BE2C (cell line): Measurements from ENCODE around the gene POLRMT.

Experiments used
- DNase-seq: peaks from one replicate; pipeline ENCODE4 v3.0.0-alpha.2; 2020
- H3K27me3 ChIP-seq: fragments of 250-450 bp; sonication (Bioruptor Pico); 2 replicates; pipeline ENCODE4 v1.5.1; 2020; ENCODE audit warnings: mild to moderate bottlenecking
- H3K36me3 ChIP-seq: fragments of 250-450 bp; sonication (Bioruptor Pico); 2 replicates; pipeline ENCODE4 v1.5.1; 2020; ENCODE audit warnings: mild to moderate bottlenecking
- H3K4me1 ChIP-seq: fragments of 250-450 bp; sonication (Bioruptor Pico); 2 replicates; pipeline ENCODE4 v1.5.1; 2020
- H3K4me3 ChIP-seq: 2 replicates; pipeline ENCODE4 v1.5.1; 2011; ENCODE audit warnings: low read depth, low read length
- H3K9me3 ChIP-seq: fragments of 250-450 bp; sonication (Bioruptor Pico); 2 replicates; pipeline ENCODE4 v1.5.1; 2020
- CTCF ChIP-seq: IDR thresholded peaks from 2 replicates; pipeline ENCODE4 v1.5.1; 2012; ENCODE audit warnings: mild to moderate bottlenecking, low read depth, low read length

POLRMT gene

DNA sequence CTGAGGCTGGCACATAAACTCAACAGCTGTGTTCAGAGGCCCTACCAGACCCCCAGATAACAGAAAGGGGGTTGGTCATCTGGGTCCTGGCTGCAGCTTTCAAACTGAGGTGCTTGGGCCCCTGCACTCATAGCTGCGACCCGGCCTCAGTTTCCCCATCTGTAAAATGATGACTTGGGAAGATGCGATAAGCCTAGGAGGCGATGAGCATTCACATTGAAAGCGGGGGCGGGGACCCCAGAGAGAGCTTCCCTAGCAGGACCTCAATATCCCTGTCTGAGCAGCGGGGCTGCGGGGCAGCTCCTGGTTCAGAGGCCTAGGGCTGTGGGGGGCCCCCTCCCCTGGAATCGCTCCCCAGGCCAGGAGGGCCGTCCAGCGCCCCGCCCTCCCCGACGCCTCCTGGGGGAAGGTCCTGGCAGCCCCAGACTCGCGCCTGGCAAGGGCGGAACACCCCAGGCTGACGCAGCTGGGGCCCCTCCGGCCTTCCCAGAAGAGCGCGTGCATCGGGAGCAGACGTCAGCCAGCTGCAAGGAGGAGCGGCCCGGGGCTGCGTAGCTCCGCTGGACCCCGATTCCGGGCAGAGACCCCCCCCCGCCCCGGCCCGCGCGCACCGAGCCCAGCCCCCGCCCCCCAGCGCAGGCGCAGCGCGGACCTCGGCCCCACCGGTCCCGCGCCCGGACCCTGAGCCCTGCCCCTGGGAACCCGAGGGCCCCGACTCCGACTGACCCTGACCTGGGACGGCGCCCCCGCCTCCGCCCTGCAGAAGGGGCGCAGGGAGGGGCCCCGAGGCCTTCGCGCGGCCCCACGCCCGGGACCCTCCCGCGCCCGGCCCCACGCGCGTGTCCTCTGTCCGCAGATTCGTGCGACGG, 46.3 kb upstream of the POLRMT start:
- Histone ChIP-seq H3K4me3 (peak overlapping the region; percentile 49), H3K4me1 (no peaks in the 10 kb centered on the region), H3K27me3 (peaks cover 25% of the 10 kb centered on the region), H3K9me3 (no peaks in the 10 kb centered on the region; the same call in 1 of the 2 replicates), H3K36me3 (no peaks in the 10 kb centered on the region)
- no peak for TF ChIP-seq CTCF
- DNase-seq, result peak; percentile 53

- no peak for DNase-seq
- Histone ChIP-seq H3K9me3 (no peaks in the 10 kb centered on the region; the same call in 1 of the 2 replicates), H3K36me3 (no peaks in the 10 kb centered on the region), H3K27me3 (peaks cover 25% of the 10 kb centered on the region), H3K4me3 (no peak overlapping the region), H3K4me1 (no peaks in the 10 kb centered on the region)
- no peak for TF ChIP-seq CTCF
Measured at GRCh38 chr19:678791-679388, 45.6 kb upstream of the POLRMT start.

GRCh38 chr19:677601-678436, 44.5 kb upstream of the POLRMT start:
- no peaks in the 10 kb centered on the region for H3K36me3 ChIP-seq
- no peak for TF ChIP-seq CTCF
- H3K9me3 ChIP-seq, result no peaks in the 10 kb centered on the region; the same call in 1 of the 2 replicates
- no peak for DNase-seq
- H3K4me3 ChIP-seq, result no peak overlapping the region
- H3K4me1 ChIP-seq, result no peaks in the 10 kb centered on the region
- H3K27me3 ChIP-seq, result peaks cover 25% of the 10 kb centered on the region

DNA sequence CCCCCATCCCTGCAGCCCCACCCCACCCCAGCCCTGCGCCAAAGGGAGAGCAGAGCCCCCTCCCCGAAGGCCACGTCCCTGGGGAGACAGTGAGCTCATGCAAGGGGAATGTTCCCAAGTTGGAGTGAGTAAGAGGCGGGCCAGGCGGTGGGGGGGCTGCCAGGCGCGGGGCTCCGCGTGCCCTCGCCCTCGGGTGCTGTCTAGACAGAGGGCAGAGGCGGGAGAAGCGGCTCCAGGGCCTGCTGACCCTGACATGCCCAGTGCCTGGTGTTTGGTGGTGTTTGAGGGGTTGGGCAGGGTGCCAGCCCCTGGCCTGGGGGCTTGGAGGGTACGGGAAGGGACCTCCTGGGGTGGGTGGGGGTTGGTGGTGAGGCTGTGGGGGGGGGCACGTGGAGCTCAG, 43.9 kb upstream of the POLRMT start:
- H3K9me3 ChIP-seq, result no peaks in the 10 kb centered on the region; the same call in 1 of the 2 replicates
- no peak overlapping the region for H3K4me3 ChIP-seq
- H3K27me3 ChIP-seq, result peaks cover 25% of the 10 kb centered on the region
- H3K36me3 ChIP-seq, result no peaks in the 10 kb centered on the region
- DNase-seq, result no peak
- H3K4me1 ChIP-seq, result no peaks in the 10 kb centered on the region
- TF ChIP-seq CTCF, result no peak

DNA sequence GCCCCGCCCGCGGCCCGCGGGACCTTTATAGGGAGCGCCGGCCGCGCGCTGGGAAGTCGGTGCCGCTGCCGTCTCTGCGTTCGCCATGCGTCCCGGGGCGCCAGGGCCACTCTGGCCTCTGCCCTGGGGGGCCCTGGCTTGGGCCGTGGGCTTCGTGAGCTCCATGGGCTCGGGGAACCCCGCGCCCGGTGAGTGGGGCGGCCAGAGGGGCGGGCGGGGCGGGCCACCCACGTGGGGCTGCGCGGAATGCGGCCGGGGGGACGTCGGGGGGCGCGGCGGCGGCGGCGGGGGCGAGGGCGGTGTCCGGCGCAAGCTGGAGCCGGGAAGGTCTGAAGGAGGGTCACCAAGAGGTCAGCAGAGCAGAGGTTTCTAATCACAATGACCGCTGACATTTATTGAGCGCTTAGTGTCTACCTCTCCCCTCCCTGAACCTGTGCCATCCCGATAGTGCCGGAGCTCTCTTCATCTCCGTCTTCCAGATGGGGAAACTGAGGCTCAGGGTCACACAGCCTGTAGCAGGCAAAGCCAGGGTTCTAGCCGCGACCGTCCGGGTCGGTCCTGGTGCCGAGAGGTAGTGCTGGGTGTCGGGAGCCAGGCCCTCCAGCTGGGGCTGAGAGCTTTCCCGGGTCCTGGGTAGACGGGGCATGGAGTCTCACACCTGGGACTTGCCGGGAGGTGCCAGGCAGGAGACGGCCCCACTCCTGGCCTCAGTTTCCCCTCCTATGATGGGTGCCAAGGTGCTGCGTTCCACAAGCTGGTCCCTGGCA, 43.2 kb upstream of the POLRMT start, which contains the start of gene FSTL3:
TSS of gene FSTL3 (plus strand) at position 54 of the 767 bp plus-strand sequence. CDS start at position 86, 32 bp downstream.
- Histone ChIP-seq H3K4me1 (no peaks in the 10 kb centered on the region), H3K4me3 (no peak within 1 kb of the TSS)

More for the DNA sequence above, 43.2 kb upstream of the POLRMT start, which contains the start of gene FSTL3:
- no peak for TF ChIP-seq CTCF
- no peak for DNase-seq
- Histone ChIP-seq H3K27me3 (peaks cover 25% of the 10 kb centered on the region), H3K36me3 (no peaks in the 10 kb centered on the region), H3K9me3 (no peaks in the 10 kb centered on the region; the same call in 1 of the 2 replicates)
